Hepatocyte (in vitro differentiated cells): ENCODE measurements around the gene ZNF76.

Experiments
- CTCF ChIP-seq: fragments of 200-600 bp; sonication (generic); IDR thresholded peaks from 2 replicates; pipeline ENCODE4 v1.5.1; 2016; ENCODE audit warnings: antibody characterized with exemption, mild to moderate bottlenecking; ENCODE audit not compliant: poor library complexity
- EZH2 ChIP-seq: fragments of 200-600 bp; sonication (generic); IDR thresholded peaks from 2 replicates; pipeline ENCODE4 v1.6.1; 2016; ENCODE audit warnings: antibody characterized with exemption, mild to moderate bottlenecking, borderline replicate concordance
- EZH2phosphoT487 ChIP-seq: fragments of 200-600 bp; sonication (generic); IDR thresholded peaks from one replicate; pipeline ENCODE4 v1.6.1; 2018; ENCODE audit warnings: antibody characterized with exemption, mild to moderate bottlenecking, low read depth, moderate library complexity; ENCODE audit not compliant: unreplicated experiment, severe bottlenecking

GRCh38 chr6:35312076-35312800 is 52.7 kb downstream of the ZNF76 start:
- TF ChIP-seq CTCF (no peak), EZH2 (no peak), EZH2phosphoT487 (no peak)
